GM18519 (cell line): ENCODE data around the gene POLE2.
"Not testable (repeated sequence)": the region's sequence is repeated elsewhere in the genome, so short reads cannot be mapped to it uniquely, and the experiment has no call there.

Experiments used
- ATAC-seq: cut with Tn5 transposase; IDR thresholded peaks from one replicate; pipeline ENCODE4 v1.9.1; 2021; ENCODE audit warnings: mild to moderate bottlenecking, moderate library complexity; ENCODE audit not compliant: unreplicated experiment, low FRiP score

The POLE2 gene

GRCh38 chr14:49620182-49621113 lies 67.6 kb downstream of the POLE2 start, which contains the start of the genes MGAT2 and RPL36AL:
MGAT2 (plus strand) TSS chr14:49620799; CDS start chr14:49621269, 470 bp downstream.
RPL36AL (minus strand) TSS chr14:49620626; CDS start chr14:49619104, 1,522 bp downstream.
- ATAC-seq, result peak; percentile 86

GRCh38 chr14:49619730-49620129 lies 68.3 kb downstream of the POLE2 start:
- ATAC-seq, result no peak

GRCh38 chr14:49619273-49619672 lies 68.7 kb downstream of the POLE2 start:
- ATAC-seq, result not testable (repeated sequence)

GRCh38 chr14:49617852-49618519 lies 70.0 kb downstream of the POLE2 start:
- ATAC-seq, result no peak

GRCh38 chr14:49615776-49616175 lies 72.2 kb downstream of the POLE2 start:
- ATAC-seq, result no peak

GRCh38 chr14:49614196-49614595 lies 73.8 kb downstream of the POLE2 start:
- no peak for ATAC-seq

- ATAC-seq, result no peak
Observed at GRCh38 chr14:49612671-49613070, 75.3 kb downstream of the POLE2 start.

GRCh38 chr14:49612251-49612650 lies 75.8 kb downstream of the POLE2 start:
- no peak for ATAC-seq

GRCh38 chr14:49607583-49607982 lies 80.4 kb downstream of the POLE2 start:
- no peak for ATAC-seq

- no peak for ATAC-seq
Observed at GRCh38 chr14:49598485-49599300, 89.3 kb downstream of the POLE2 start, which contains the start of gene LRR1. LRR1 (plus strand) TSS chr14:49598940; CDS start chr14:49599021, 81 bp downstream.

GRCh38 chr14:49598189-49598484 lies 89.9 kb downstream of the POLE2 start:
- ATAC-seq, result no peak

- peak; percentile 30 for ATAC-seq
Observed at GRCh38 chr14:49594347-49595091, 93.5 kb downstream of the POLE2 start.
